Measurements from ENCODE around the gene CRTC1. TPM values are rescaled to one million over a fixed set of nuclear protein-coding genes. Genes with fewer than 3 reads are reported as not detected.

Gene CRTC1
- total and polyA plus RNA-seq, 10 donors, result 3.1 to 15.7 (median 8.2) TPM

- no peak for TF ChIP-seq POLR2AphosphoS5 (IDR thresholded peaks at IDR 0.05)
- TF ChIP-seq POLR2A (IDR thresholded peaks at IDR 0.05), result no peak
- no peak for TF ChIP-seq CTCF (IDR thresholded peaks at IDR 0.05 in 8 of 11, conservative IDR thresholded peaks at IDR 0.05 in 3 of 11)
- Histone ChIP-seq H3K4me1 (peaks cover 0 to 12% (median 0%) of the 10 kb centered on the region in 6 donors), H3K9me3 (no peaks in the 10 kb centered on the region), H3K27ac (no peak overlapping the region), H3K4me3 (no peak overlapping the region), H3K36me3 (peaks cover 0 to 29% (median 0%) of the 10 kb centered on the region in 6 donors), H3K27me3 (replicated peaks in 1 of 7) (no peaks in the 10 kb centered on the region)
- DNase-seq, result no peak
- 90 to 99% (median 90%) methylated on average over 2 to 14 of the region's 14 CpGs for whole genome bisulfite sequencing, 5 donors
- intact Hi-C loops (cut with DNase I; ENCODE audit: low total_unique reads), result no loop called here
Observed at GRCh38 chr19:18742324-18742723, 58.8 kb downstream of the CRTC1 start.

DNA sequence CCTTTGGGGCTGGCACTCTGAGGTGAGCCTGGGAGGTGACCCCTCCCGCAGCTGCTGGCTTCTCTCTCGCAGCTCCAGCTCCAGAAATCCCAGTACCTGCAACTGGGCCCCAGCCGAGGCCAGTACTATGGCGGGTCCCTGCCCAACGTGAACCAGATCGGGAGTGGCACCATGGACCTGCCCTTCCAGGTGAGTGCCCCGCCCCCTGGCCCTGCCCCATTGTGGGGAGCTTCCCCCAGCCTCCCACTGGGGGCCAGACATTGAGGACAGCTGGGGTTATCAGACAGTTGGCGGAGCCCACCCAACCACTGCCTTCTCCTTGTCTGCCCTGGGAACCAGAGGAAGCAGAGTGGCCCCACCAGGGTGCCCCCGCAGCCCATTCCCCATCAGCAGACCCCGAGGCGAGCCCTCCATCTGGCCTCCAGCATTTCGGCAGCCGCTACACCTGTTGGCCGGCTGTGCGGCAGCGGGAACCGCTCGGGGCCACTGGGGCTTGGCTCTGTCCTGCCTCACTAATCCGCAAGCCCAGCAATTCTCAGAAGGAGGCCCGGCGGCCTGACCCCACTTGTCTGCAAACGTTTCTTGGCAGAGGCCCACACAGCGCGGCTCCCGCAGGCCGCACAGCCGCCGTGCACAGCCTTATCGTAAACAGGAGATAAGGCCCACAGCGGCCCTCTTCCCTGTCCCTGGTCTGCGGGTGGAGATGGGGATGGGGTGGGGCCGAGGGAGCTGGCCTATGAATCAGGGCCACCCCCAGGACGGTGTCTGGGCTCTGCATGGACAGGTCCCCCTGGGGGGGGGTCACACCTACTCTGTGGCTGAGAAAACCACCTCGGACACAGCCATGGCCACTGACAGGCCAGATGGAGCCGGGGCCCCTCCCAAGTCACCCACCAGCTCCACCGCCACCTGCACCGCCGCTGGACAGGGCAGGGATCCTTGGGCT, 59.6 kb downstream of the CRTC1 start:
- DNase-seq, result no peak
- H3K9me3 ChIP-seq, result no peaks in the 10 kb centered on the region
- H3K27ac ChIP-seq, result no peak overlapping the region
- H3K36me3 ChIP-seq, result peaks cover 0 to 29% (median 0%) of the 10 kb centered on the region in 6 donors
- intact Hi-C loops (cut with DNase I; ENCODE audit: low total_unique reads), result no loop called here
- WGBS, 5 donors, result 76 to 93% (median 82%) methylated on average over 13 to 38 of the region's 38 CpGs
- peaks cover 0 to 12% (median 0%) of the 10 kb centered on the region in 6 donors for H3K4me1 ChIP-seq
- TF ChIP-seq CTCF (IDR thresholded peaks at IDR 0.05 in 8 of 11, conservative IDR thresholded peaks at IDR 0.05 in 3 of 11) (no peak), POLR2A (IDR thresholded peaks at IDR 0.05) (no peak), POLR2AphosphoS5 (IDR thresholded peaks at IDR 0.05) (no peak)
- H3K4me3 ChIP-seq, result no peak overlapping the region
- H3K27me3 ChIP-seq (replicated peaks in 1 of 7), result no peaks in the 10 kb centered on the region

DNA sequence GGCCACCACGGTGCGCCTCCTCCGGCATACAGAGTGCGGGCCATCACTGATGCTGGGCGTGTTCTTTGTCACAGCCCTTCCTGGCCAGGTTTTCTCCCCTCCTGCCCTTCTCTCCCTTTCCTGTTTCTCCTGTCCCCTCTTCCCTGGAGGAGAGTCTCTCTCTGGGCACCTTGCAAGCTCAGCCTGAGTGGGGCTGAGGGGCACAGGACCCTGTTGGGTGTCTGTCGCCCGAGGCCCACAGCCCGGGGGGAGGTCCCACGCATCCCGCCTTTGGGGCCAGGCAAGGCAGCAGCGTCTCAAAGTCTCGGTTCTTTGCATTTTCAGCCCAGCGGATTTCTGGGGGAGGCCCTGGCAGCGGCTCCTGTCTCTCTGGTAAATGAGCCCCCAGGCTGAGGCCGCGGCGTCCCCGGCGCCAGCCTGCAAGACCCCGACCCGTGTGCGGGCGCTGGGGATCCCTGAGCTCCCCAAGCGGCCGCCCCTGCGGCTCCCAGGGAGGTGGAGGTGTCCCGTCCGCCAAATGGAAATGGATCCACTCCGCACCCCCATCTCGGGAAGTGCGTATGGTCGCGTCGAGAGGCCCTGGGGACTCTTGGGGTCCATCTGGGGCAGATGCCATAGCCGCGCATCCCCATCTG, 60.4 kb downstream of the CRTC1 start:
- no peaks in the 10 kb centered on the region for H3K27me3 ChIP-seq (replicated peaks in 1 of 7)
- H3K4me1 ChIP-seq, result peaks cover 0 to 12% (median 0%) of the 10 kb centered on the region in 6 donors
- WGBS, 5 donors, result 94 to 97% (median 96%) methylated on average over 30 to 36 of the region's 36 CpGs
- peaks cover 0 to 30% (median 0%) of the 10 kb centered on the region in 6 donors for H3K36me3 ChIP-seq
- no peak overlapping the region for H3K27ac ChIP-seq
- no peaks in the 10 kb centered on the region for H3K9me3 ChIP-seq
- H3K4me3 ChIP-seq, result no peak overlapping the region
- TF ChIP-seq POLR2AphosphoS5 (IDR thresholded peaks at IDR 0.05), result no peak
- no peak for TF ChIP-seq CTCF (IDR thresholded peaks at IDR 0.05 in 8 of 11, conservative IDR thresholded peaks at IDR 0.05 in 3 of 11)
- TF ChIP-seq POLR2A (IDR thresholded peaks at IDR 0.05), result no peak
- intact Hi-C loops (cut with DNase I; ENCODE audit: low total_unique reads), result no loop called here
- no peak for DNase-seq
